ENCODE data around the gene CCR4. TPM values are rescaled to one million over a fixed set of nuclear protein-coding genes. Genes with fewer than 3 reads are reported as not detected.

Gene CCR4
- total and polyA plus RNA-seq, 9 of the 15 experiments (the other 6 are each of a cell fraction or from before 2014, with no cell fraction given), result 0.04 to 0.47 (median 0.25) TPM; not detected in 1

GRCh38 chr3:32996755-32997091, 45.3 kb downstream of the CCR4 start:
- no peaks in the 10 kb centered on the region for H3K79me2 ChIP-seq (ENCODE audit: control insufficient read depth, insufficient read depth, low read length)
- intact Hi-C loops (cut with micrococcal nuclease) (no loop called here), in situ Hi-C loops (cut with MboI) (no loop called here)
- H3K9me1 ChIP-seq (ENCODE audit: control insufficient read depth, insufficient read depth, low read length), result no peaks in the 10 kb centered on the region
- CTCF ChIA-PET (ENCODE audit: low intra/inter-chr PET ratio), result no interaction called here
- H2AFZ ChIP-seq (ENCODE audit: low read depth, low read length), result no peak overlapping the region
- POLR2A ChIA-PET, result no interaction called here
- DNase-seq (ENCODE audit: extremely low read depth in 1 of 4, low spot score in 3 of 4), result no peak
- H3K27me3 ChIP-seq (ENCODE audit: control insufficient read depth in 2 of 2, insufficient read depth in 2 of 2, low read length in 2 of 2), result no peaks in the 10 kb centered on the region
- no peaks in the 10 kb centered on the region for H3K4me1 ChIP-seq (replicated peaks in 1 of 2; ENCODE audit: control insufficient read depth in 2 of 2, insufficient read depth in 2 of 2, low read length in 2 of 2)
- no peak for FAIRE-seq
- BruUV-seq (replicated peaks), result no TSS peak
- no peak overlapping the region for H3K9ac ChIP-seq (ENCODE audit: insufficient read depth in 1 of 2, low read depth in 2 of 2, low read length in 2 of 2)
- no peak overlapping the region for H3K27ac ChIP-seq (ENCODE audit: extremely low read depth, low read depth, low read length)
- H3K36me3 ChIP-seq (ENCODE audit: control insufficient read depth, insufficient read depth, low read length), result peaks cover 15% of the 10 kb centered on the region; the same call in 1 of the 3 replicates
- H3K4me3 ChIP-seq, result no peak overlapping the region
- no peak overlapping the region for H3K4me2 ChIP-seq (ENCODE audit: insufficient read depth, low read length)
- TF ChIP-seq ADNP (tag; IDR thresholded peaks at IDR 0.05) (no peak), CCNT2 (IDR thresholded peaks at IDR 0.05; ENCODE audit: borderline replicate concordance, extremely low read depth, insufficient read length, low read depth, low read length) (no peak), BHLHE40 (IDR thresholded peaks at IDR 0.05; ENCODE audit: low read length) (no peak), ZNF263 (CRISPR knock-in tag; IDR thresholded peaks at IDR 0.05; ENCODE audit: borderline replicate concordance) (no peak), RFX1 (IDR thresholded peaks at IDR 0.05) (no peak), MAX (CRISPR knock-in tag; IDR thresholded peaks at IDR 0.05) (no peak), ASH1L (IDR thresholded peaks at IDR 0.05; ENCODE audit: borderline replicate concordance, low read depth, partially characterized antibody) (no peak), NFE2L1 (tag; IDR thresholded peaks at IDR 0.05; ENCODE audit: borderline replicate concordance, low read depth) (no peak), HDAC2 (IDR thresholded peaks at IDR 0.05) (no peak), FOXK2 (conservative IDR thresholded peaks at IDR 0.05 in 1 of 2, IDR thresholded peaks at IDR 0.05 in 1 of 2; ENCODE audit: low read depth in 2 of 2) (no peak), PTBP1 (IDR thresholded peaks at IDR 0.05; ENCODE audit: low read depth, low read length) (no peak), ZNF274 (IDR thresholded peaks at IDR 0.05; ENCODE audit: borderline replicate concordance, low read depth, low read length) (no peak), CREB3 (tag; conservative IDR thresholded peaks at IDR 0.05; ENCODE audit: low read depth) (no peak), SIN3A (IDR thresholded peaks at IDR 0.05; ENCODE audit: borderline replicate concordance in 2 of 2, control insufficient read depth in 1 of 2, low read depth in 2 of 2, low read length in 2 of 2) (no peak), TAF15 (IDR thresholded peaks at IDR 0.05; ENCODE audit: low read depth, low read length) (no peak), RBM22 (IDR thresholded peaks at IDR 0.05; ENCODE audit: low read depth, low read length, poor library complexity, severe bottlenecking) (no peak)
- no peaks in the 10 kb centered on the region for H4K20me1 ChIP-seq (replicated peaks; ENCODE audit: control insufficient read depth, insufficient read depth, low read length)
- H3K9me3 ChIP-seq (replicated peaks; ENCODE audit: control insufficient read depth, insufficient read depth, low read depth, low read length), result no peaks in the 10 kb centered on the region
- WGBS (ENCODE audit: insufficient coverage, low coverage, missing lambda C conversion rate), result 66% methylated on average over 2 of the region's 2 CpGs
- ATAC-seq, result no peak

Measured in K562 (cell line).